Stomach smooth muscle (tissue), 2 donors: ENCODE measurements around the gene HOXD8.

Experiments used
- H3K27ac ChIP-seq: one replicate; pipeline ENCODE4 v1.7.0; 2013; ENCODE audit warnings: mild to moderate bottlenecking, low read length, inconsistent platforms
- H3K27me3 ChIP-seq, 2 donors: one replicate each; pipeline ENCODE4 v1.7.0; 2013; ENCODE audit warnings: low read length in 2 of 2; ENCODE audit not compliant: insufficient read depth in 2 of 2, control insufficient read depth in 1 of 2
- H3K36me3 ChIP-seq, 2 donors: one replicate each; pipeline ENCODE4 v1.7.0; 2013; ENCODE audit warnings: low read length in 2 of 2; ENCODE audit not compliant: control insufficient read depth in 2 of 2, insufficient read depth in 2 of 2
- H3K4me1 ChIP-seq: one replicate; pipeline ENCODE4 v1.7.0; 2013; ENCODE audit warnings: low read length; ENCODE audit not compliant: control insufficient read depth, insufficient read depth
- H3K4me3 ChIP-seq, 2 donors: one replicate each; pipeline ENCODE4 v1.7.0; 2013; ENCODE audit warnings: low read length in 2 of 2
- H3K9ac ChIP-seq, 2 donors: one replicate each; pipeline ENCODE4 v1.7.0; 2013; ENCODE audit warnings: low read length in 2 of 2, mild to moderate bottlenecking in 1 of 2
- H3K9me3 ChIP-seq, 2 donors: one replicate each; pipeline ENCODE4 v1.7.0; 2013; ENCODE audit warnings: low read length in 2 of 2; ENCODE audit not compliant: control insufficient read depth in 2 of 2
- donor health status: healthy.
- donor health status: Pancreatic carcinoma.

The HOXD8 gene

GRCh38 chr2:176085120-176085788 is 44.3 kb upstream of the HOXD8 start:
- peaks cover 0 to 7% of the 10 kb centered on the region in 2 donors for H3K9me3 ChIP-seq
- no peak overlapping the region for H3K27ac ChIP-seq
- H3K4me1 ChIP-seq: peaks cover 29% of the 10 kb centered on the region
- no peak overlapping the region for H3K4me3 ChIP-seq
- H3K36me3 ChIP-seq: no peaks in the 10 kb centered on the region
- peaks cover 97 to 99% of the 10 kb centered on the region in 2 donors for H3K27me3 ChIP-seq
- H3K9ac ChIP-seq: no peak overlapping the region

- H3K4me3 ChIP-seq: peak overlapping the region in 1 of 2 donors; percentile 29
- no peak overlapping the region for H3K27ac ChIP-seq
- no peak overlapping the region for H3K9ac ChIP-seq
- peaks cover 26% of the 10 kb centered on the region for H3K4me1 ChIP-seq
- no peaks in the 10 kb centered on the region for H3K36me3 ChIP-seq
- peaks cover 0 to 4% of the 10 kb centered on the region in 2 donors for H3K9me3 ChIP-seq
- H3K27me3 ChIP-seq: peaks cover 95 to 99% of the 10 kb centered on the region in 2 donors
Measured at GRCh38 chr2:176085861-176086771, 43.4 kb upstream of the HOXD8 start.

- Histone ChIP-seq H3K27me3 (peaks cover 92 to 98% of the 10 kb centered on the region in 2 donors), H3K4me1 (peaks cover 28% of the 10 kb centered on the region), H3K9me3 (no peaks in the 10 kb centered on the region), H3K4me3 (peak overlapping the region in 1 of 2 donors; percentile 68), H3K36me3 (no peaks in the 10 kb centered on the region), H3K27ac (no peak overlapping the region), H3K9ac (no peak overlapping the region)
Measured at GRCh38 chr2:176087330-176088047, 42.0 kb upstream of the HOXD8 start.

GRCh38 chr2:176088048-176088936 is 41.2 kb upstream of the HOXD8 start:
- peaks cover 29% of the 10 kb centered on the region for H3K4me1 ChIP-seq
- no peak overlapping the region for H3K9ac ChIP-seq
- H3K36me3 ChIP-seq: no peaks in the 10 kb centered on the region
- H3K27ac ChIP-seq: no peak overlapping the region
- no peaks in the 10 kb centered on the region for H3K9me3 ChIP-seq
- peak overlapping the region in 1 of 2 donors; percentile 68 for H3K4me3 ChIP-seq
- peaks cover 87 to 98% of the 10 kb centered on the region in 2 donors for H3K27me3 ChIP-seq

- H3K4me1 ChIP-seq: peaks cover 31% of the 10 kb centered on the region
- H3K9me3 ChIP-seq: no peaks in the 10 kb centered on the region
- no peak overlapping the region for H3K27ac ChIP-seq
- no peak overlapping the region for H3K4me3 ChIP-seq
- peaks cover 85 to 98% of the 10 kb centered on the region in 2 donors for H3K27me3 ChIP-seq
- H3K36me3 ChIP-seq: no peaks in the 10 kb centered on the region
- no peak overlapping the region for H3K9ac ChIP-seq
Measured at GRCh38 chr2:176088937-176089842, 40.3 kb upstream of the HOXD8 start.

GRCh38 chr2:176089843-176090395 is 39.6 kb upstream of the HOXD8 start:
- no peak overlapping the region for H3K9ac ChIP-seq
- no peak overlapping the region for H3K27ac ChIP-seq
- H3K27me3 ChIP-seq: peaks cover 85 to 99% of the 10 kb centered on the region in 2 donors
- no peaks in the 10 kb centered on the region for H3K36me3 ChIP-seq
- H3K9me3 ChIP-seq: no peaks in the 10 kb centered on the region
- H3K4me1 ChIP-seq: peaks cover 28% of the 10 kb centered on the region
- H3K4me3 ChIP-seq: no peak overlapping the region

GRCh38 chr2:176090862-176091261 is 38.6 kb upstream of the HOXD8 start:
- Histone ChIP-seq H3K27ac (no peak overlapping the region), H3K27me3 (peaks cover 84 to 99% of the 10 kb centered on the region in 2 donors), H3K4me3 (no peak overlapping the region), H3K36me3 (no peaks in the 10 kb centered on the region), H3K4me1 (peaks cover 24% of the 10 kb centered on the region), H3K9me3 (no peaks in the 10 kb centered on the region), H3K9ac (no peak overlapping the region)

- Histone ChIP-seq H3K9ac (no peak overlapping the region), H3K36me3 (no peaks in the 10 kb centered on the region), H3K27me3 (peaks cover 83 to 98% of the 10 kb centered on the region in 2 donors), H3K4me3 (no peak overlapping the region), H3K27ac (no peak overlapping the region), H3K9me3 (no peaks in the 10 kb centered on the region), H3K4me1 (peaks cover 21% of the 10 kb centered on the region)
Measured at GRCh38 chr2:176091329-176092258, 37.9 kb upstream of the HOXD8 start.
